HG03108 (cell line): ENCODE data around the gene MTHFD2L.

Experiments used
- ATAC-seq: cut with Tn5 transposase; IDR thresholded peaks from one replicate; pipeline ENCODE4 v1.9.1; 2021; ENCODE audit warnings: moderate library complexity; ENCODE audit not compliant: unreplicated experiment

Gene MTHFD2L

GRCh38 chr4:74294681-74295080 is 136.8 kb downstream of the MTHFD2L start:
- ATAC-seq: no peak

- ATAC-seq: no peak
These were observed 139.6 kb downstream of the MTHFD2L start for GRCh38 chr4:74297539-74297938.

- ATAC-seq: no peak
These were observed 146.2 kb downstream of the MTHFD2L start for GRCh38 chr4:74304095-74304625.

- ATAC-seq: no peak
These were observed 147.1 kb downstream of the MTHFD2L start for GRCh38 chr4:74305000-74305399.

GRCh38 chr4:74307170-74307569 is 149.3 kb downstream of the MTHFD2L start:
- no peak for ATAC-seq

- ATAC-seq: no peak
These were observed 150.3 kb downstream of the MTHFD2L start, which contains the start of gene EPGN for GRCh38 chr4:74308215-74308614. Gene EPGN, plus strand, starts transcription at chr4:74308470. Its CDS starts 64 bp downstream, at chr4:74308534.

- no peak for ATAC-seq
These were observed 151.3 kb downstream of the MTHFD2L start for GRCh38 chr4:74309223-74309622.

GRCh38 chr4:74311696-74312313 is 153.9 kb downstream of the MTHFD2L start:
- no peak for ATAC-seq

GRCh38 chr4:74314329-74314728 is 156.4 kb downstream of the MTHFD2L start:
- ATAC-seq: no peak

GRCh38 chr4:74314944-74315343 is 157.0 kb downstream of the MTHFD2L start:
- no peak for ATAC-seq

- no peak for ATAC-seq
These were observed 157.5 kb downstream of the MTHFD2L start for GRCh38 chr4:74315376-74315775.

GRCh38 chr4:74316397-74316796 is 158.5 kb downstream of the MTHFD2L start:
- no peak for ATAC-seq

- ATAC-seq: no peak
These were observed 159.8 kb downstream of the MTHFD2L start for GRCh38 chr4:74317616-74318246.

- no peak for ATAC-seq
These were observed 160.4 kb downstream of the MTHFD2L start for GRCh38 chr4:74318276-74318675.

GRCh38 chr4:74319470-74319869 is 161.6 kb downstream of the MTHFD2L start:
- ATAC-seq: no peak

GRCh38 chr4:74320559-74321118 is 162.7 kb downstream of the MTHFD2L start:
- peak; percentile 58 for ATAC-seq

GRCh38 chr4:74322301-74322700 is 164.4 kb downstream of the MTHFD2L start:
- no peak for ATAC-seq

- no peak for ATAC-seq
These were observed 165.7 kb downstream of the MTHFD2L start for GRCh38 chr4:74323663-74324062.

- no peak for ATAC-seq
These were observed 166.3 kb downstream of the MTHFD2L start for GRCh38 chr4:74324262-74324661.

- no peak for ATAC-seq
These were observed 168.0 kb downstream of the MTHFD2L start for GRCh38 chr4:74325886-74326285.

- ATAC-seq: no peak
These were observed 169.8 kb downstream of the MTHFD2L start for GRCh38 chr4:74327762-74328161.

- no peak for ATAC-seq
These were observed 170.6 kb downstream of the MTHFD2L start for GRCh38 chr4:74328501-74328900.
